HepG2 (cell line): ENCODE data around the gene NOS1AP. TPM values are rescaled to one million over a fixed set of nuclear protein-coding genes. Genes with fewer than 3 reads are reported as not detected.

Experiments used
- ATAC-seq: fragments of 200-7000 bp; cut with Tn5 transposase; 3 replicates; pipeline ENCODE4 v1.9.1; 2020; ENCODE audit warnings: mild to moderate bottlenecking, moderate library complexity
- BruUV-seq: library from RNA; stranded (reverse); fragments of 400-500 nt; replicated peaks from 2 replicates; lab custom pipeline; 2021; lab: Mats Ljungman, UMichigan
- CTCF ChIA-PET: fragments of 300-600 bp; formaldehyde crosslinking; extraction: SDS; loops from one replicate; lab custom pipeline; 2021; ENCODE audit warnings: low total read pairs, inconsistent platforms, low intra/inter-chr PET ratio; lab: Yijun Ruan, JAX
- POLR2A ChIA-PET: fragments of 350-600 bp; sonication (Branson Sonifier 250); formaldehyde crosslinking; loops from one replicate; lab custom pipeline; 2020; ENCODE audit warnings: antibody characterized with exemption, inconsistent platforms; lab: Yijun Ruan, JAX
- DNase-seq: peaks from one replicate; pipeline ENCODE4 v3.0.0-alpha.2; 2015; ENCODE audit warnings: low spot score
- FAIRE-seq: peaks from 3 replicates; lab custom pipeline; 2011; peaks lifted over from hg19 to GRCh38; lab: Jason Lieb, UNC
- H2AFZ ChIP-seq: one replicate; pipeline ENCODE4 v1.6.1; 2011; ENCODE audit warnings: low read length, inconsistent platforms
- H3K27ac ChIP-seq: fragments of 300-600 bp; 3 replicates; pipeline ENCODE4 v1.8.0; 2011; ENCODE audit warnings: mixed run types, mild to moderate bottlenecking, mixed read lengths, low read length, inconsistent platforms; ENCODE audit not compliant: insufficient read depth; ENCODE audit errors: extremely low read length
- H3K27me3 ChIP-seq, 2 experiments: fragments of 200-600 bp in 1 of 2; 2 replicates in 1 of 2; 3 replicates in 1 of 2; pipeline versions ENCODE4 v1.6.0 to v1.8.0; 2011; ENCODE audit warnings: low read length in 2 of 2, mild to moderate bottlenecking in 2 of 2, moderate library complexity in 2 of 2, inconsistent platforms in 1 of 2; ENCODE audit not compliant: insufficient read depth in 2 of 2, control insufficient read depth in 1 of 2
- H3K36me3 ChIP-seq, 2 experiments: fragments of 200-600 bp in 1 of 2; replicated peaks in 1 of 2; 2 replicates in 1 of 2; 3 replicates in 1 of 2; pipeline versions ENCODE4 v1.5.1 to v1.8.0; 2011; ENCODE audit warnings: low read length in 2 of 2, inconsistent platforms in 1 of 2; ENCODE audit not compliant: insufficient read depth in 2 of 2, control insufficient read depth in 1 of 2
- H3K4me1 ChIP-seq: 2 replicates; pipeline ENCODE4 v1.5.1; 2012; ENCODE audit warnings: low read length, inconsistent platforms; ENCODE audit not compliant: insufficient read depth
- H3K4me2 ChIP-seq: 2 replicates; pipeline ENCODE4 v1.6.0; 2011; ENCODE audit warnings: low read depth, low read length, inconsistent platforms
- H3K4me3 ChIP-seq, 3 experiments: fragments of 200-600 bp in 1 of 3; sonication (generic), shearing (Covaris generic) in 1 of 3; replicated peaks in 1 of 3; 2 replicates each; pipeline ENCODE4 v1.5.1; 2011 to 2016; ENCODE audit warnings: low read length in 3 of 3, inconsistent platforms in 2 of 3, low read depth in 2 of 3, mild to moderate bottlenecking in 2 of 3, control low read depth in 1 of 3, mixed read lengths in 1 of 3; ENCODE audit not compliant: insufficient read depth in 1 of 3
- H3K79me2 ChIP-seq: one replicate; pipeline ENCODE4 v1.6.1; 2011; ENCODE audit warnings: low read length, inconsistent platforms; ENCODE audit not compliant: insufficient read depth
- H3K9ac ChIP-seq: 2 replicates; pipeline ENCODE4 v1.6.0; 2011; ENCODE audit warnings: mild to moderate bottlenecking, low read depth, low read length, inconsistent platforms; ENCODE audit not compliant: insufficient read depth
- H3K9me3 ChIP-seq: 2 replicates; pipeline ENCODE4 v1.5.1; 2012; ENCODE audit warnings: mild to moderate bottlenecking, low read length
- H4K20me1 ChIP-seq: 2 replicates; pipeline ENCODE4 v1.6.0; 2011; ENCODE audit warnings: inconsistent platforms, mild to moderate bottlenecking, low read length, moderate library complexity; ENCODE audit not compliant: insufficient read depth
- FOSL2 ChIP-seq: sonication (generic); formaldehyde crosslinking; IDR thresholded peaks from 2 replicates; pipeline ENCODE4 v1.4.0; 2020; ENCODE audit warnings: missing genetic modification reagents
- KIAA2018 ChIP-seq: sonication (generic); formaldehyde crosslinking; IDR thresholded peaks from 2 replicates; pipeline ENCODE4 v1.5.0; 2020; ENCODE audit warnings: mild to moderate bottlenecking, missing genetic modification reagents, borderline replicate concordance
- SMAD1 ChIP-seq: sonication (generic); formaldehyde crosslinking; IDR thresholded peaks from 2 replicates; pipeline ENCODE4 v1.4.0; 2020; ENCODE audit warnings: missing genetic modification reagents, low read depth, mild to moderate bottlenecking, borderline replicate concordance
- WGBS: methylation state at CpG from one replicate; pipeline ENCODE4 v1.1.6; 2017; ENCODE audit warnings: low lambda C conversion rate; 5-methylcytosine and 5-hydroxymethylcytosine counted together
- in situ Hi-C: cut with HindIII; loops from 2 replicates; pipeline ENCODE4 v1.10.0; 2017; ENCODE audit warnings: low pct_unique_long_range_greater_than_20kb; ENCODE audit not compliant: extremely low pct_ligation_motif_present
- intact Hi-C: fragments of 100-400 bp; cut with micrococcal nuclease; formaldehyde crosslinking; loops from one replicate; pipeline ENCODE4 v1.10.0; 2022; ENCODE audit not compliant: unreplicated experiment
- polyA plus RNA-seq, 8 experiments: library from polyadenylated mRNA; depleted of rRNA in 3 of 8; stranded (reverse) in 7 of 8; unstranded in 1 of 8; fragments of >200 nt; fragmentation: Illumina TruSeq in 4 of 8; extraction: Trizol in 4 of 8; gene quantifications; 2 replicates each; pipeline versions ENCODE4 v1.2.1 to v1.2.3, GENCODE V29; 2011 to 2016; ENCODE audit warnings: low read depth in 4 of 8, missing spikeins in 1 of 8, mixed read lengths in 1 of 8; ENCODE audit not compliant: insufficient read depth in 1 of 8
- total RNA-seq, 5 experiments: library from RNA; depleted of rRNA; stranded (reverse); fragments of >200 nt; fragmentation: Illumina TruSeq; extraction: Trizol; gene quantifications; 2 replicates each; pipeline ENCODE4 v1.2.3, GENCODE V29; 2016; ENCODE audit warnings: low read depth in 1 of 5

NOS1AP gene
- total and polyA plus RNA-seq, 2 of the 13 experiments (the other 11 are each of a cell fraction or from before 2014, with no cell fraction given), result 2.0 to 3.3 TPM

- FAIRE-seq (no peak), ATAC-seq (no peak), DNase-seq (no peak)
- Histone ChIP-seq H3K27me3 (no peaks in the 10 kb centered on the region), H4K20me1 (peaks cover 10% of the 10 kb centered on the region; the same call in 1 of the 2 replicates), H3K4me1 (peaks cover 47% of the 10 kb centered on the region), H3K4me3 (no peak overlapping the region), H3K27ac (no peak overlapping the region), H2AFZ (no peak overlapping the region), H3K4me2 (no peak overlapping the region), H3K9ac (no peak overlapping the region), H3K9me3 (peaks cover 6% of the 10 kb centered on the region; the same call in 1 of the 2 replicates), H3K79me2 (peaks cover 85% of the 10 kb centered on the region), H3K36me3 (peaks cover 1 to 14% of the 10 kb centered on the region in 2 experiments; a peak in 4 of 5 replicates)
- WGBS, result 85% methylated on average over 3 of the region's 3 CpGs
- ChIA-PET POLR2A (interaction anchor here (1.3 kb wide), 1 partner anchor 56 kb away, joined by 3 read pairs; no protein-coding TSS in a partner anchor), CTCF (no interaction called here)
- BruUV-seq, result no TSS peak
- no peak for TF ChIP-seq SMAD1
- no peak for TF ChIP-seq KIAA2018 (CRISPR knock-in tag)
- peak; percentile 32; the same call in 1 of the 2 replicates for TF ChIP-seq FOSL2
- intact Hi-C loops (no loop called here), in situ Hi-C loops (no loop called here)
Measured at GRCh38 chr1:162075862-162076261, 6.4 kb downstream of the NOS1AP start.
